GM21381 (cell line): ENCODE data around the gene TM9SF4.

Source experiments
- ATAC-seq: cut with Tn5 transposase; IDR thresholded peaks from one replicate; pipeline ENCODE4 v1.9.1; 2021; ENCODE audit warnings: mild to moderate bottlenecking, moderate library complexity; ENCODE audit not compliant: unreplicated experiment

Gene TM9SF4

DNA sequence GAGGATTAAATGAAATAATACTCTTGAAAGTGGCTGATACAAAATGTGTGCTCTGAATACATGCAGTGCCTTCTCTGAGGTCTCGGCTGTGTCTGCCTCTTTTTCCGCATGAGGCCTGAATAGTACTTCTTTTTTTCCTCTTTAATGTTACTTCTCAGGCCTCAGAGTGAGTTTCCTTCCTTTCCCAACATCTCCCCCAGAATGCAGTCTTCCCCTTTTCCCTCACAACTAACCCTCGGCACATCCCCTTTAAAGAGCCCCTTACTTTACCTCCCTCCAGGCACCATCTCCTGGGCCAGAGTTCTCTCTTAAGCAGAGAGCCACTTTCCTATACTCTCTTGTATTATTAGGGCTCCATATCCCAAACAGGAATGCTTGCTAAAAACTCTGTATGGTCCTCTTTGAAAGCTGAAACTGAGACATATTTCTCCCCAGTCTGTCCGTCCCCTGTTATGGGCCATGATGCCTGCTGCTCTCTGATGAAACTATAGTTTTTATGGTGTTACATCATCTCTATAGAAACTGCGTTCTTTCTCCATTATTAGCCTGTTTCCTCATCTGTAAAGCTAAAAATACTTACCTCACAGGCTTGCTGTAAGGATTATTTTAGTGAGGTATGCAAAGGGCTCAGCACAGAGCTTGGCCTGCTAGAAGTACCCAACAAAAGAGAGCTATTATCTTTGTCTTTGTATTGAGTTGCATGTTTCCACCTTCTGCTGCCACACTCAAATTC, 95.8 kb downstream of the TM9SF4 start:
- ATAC-seq, result no peak

DNA sequence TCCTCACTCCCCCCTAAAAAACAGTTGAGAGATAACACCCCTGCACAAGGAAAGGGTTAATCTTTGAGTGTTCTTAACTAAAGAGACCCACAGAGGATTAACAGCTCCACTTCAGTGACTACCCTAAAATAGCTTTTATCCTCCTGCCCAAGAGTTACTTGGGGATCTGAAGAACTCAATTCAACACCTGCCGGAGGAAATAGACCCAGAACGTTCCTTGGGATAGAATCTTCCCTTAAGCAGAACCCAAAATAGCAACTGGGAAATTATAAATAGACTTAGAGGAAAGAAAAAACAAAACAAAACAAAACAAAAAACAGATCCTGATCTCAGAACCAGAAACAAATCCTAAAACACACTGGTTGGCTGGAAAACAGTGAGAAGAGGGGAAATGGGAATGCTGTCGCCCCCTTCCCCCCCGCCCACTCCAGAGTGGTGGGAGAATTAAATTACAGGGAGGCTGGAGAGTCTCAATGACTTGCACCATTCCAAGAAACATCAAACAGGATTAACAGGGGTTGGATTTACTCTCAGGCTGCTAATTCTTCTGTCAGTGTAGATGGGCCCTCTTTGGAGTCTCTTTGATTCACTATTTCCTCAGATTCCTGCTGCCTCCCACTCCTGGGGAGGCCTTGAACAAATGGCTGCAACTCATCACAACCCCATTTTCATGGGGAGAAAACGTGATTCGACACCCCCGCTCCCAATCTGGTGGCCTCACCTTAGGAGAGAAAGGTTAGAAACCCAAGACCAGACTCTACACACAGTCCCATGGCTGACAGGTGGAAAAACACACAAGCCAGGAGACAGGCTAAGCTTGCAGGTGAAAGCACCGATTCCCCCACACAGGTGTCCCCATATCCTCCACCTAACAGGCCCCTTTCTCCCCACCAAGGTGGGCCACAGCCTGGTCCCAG, 96.6 kb downstream of the TM9SF4 start:
- no peak for ATAC-seq

DNA sequence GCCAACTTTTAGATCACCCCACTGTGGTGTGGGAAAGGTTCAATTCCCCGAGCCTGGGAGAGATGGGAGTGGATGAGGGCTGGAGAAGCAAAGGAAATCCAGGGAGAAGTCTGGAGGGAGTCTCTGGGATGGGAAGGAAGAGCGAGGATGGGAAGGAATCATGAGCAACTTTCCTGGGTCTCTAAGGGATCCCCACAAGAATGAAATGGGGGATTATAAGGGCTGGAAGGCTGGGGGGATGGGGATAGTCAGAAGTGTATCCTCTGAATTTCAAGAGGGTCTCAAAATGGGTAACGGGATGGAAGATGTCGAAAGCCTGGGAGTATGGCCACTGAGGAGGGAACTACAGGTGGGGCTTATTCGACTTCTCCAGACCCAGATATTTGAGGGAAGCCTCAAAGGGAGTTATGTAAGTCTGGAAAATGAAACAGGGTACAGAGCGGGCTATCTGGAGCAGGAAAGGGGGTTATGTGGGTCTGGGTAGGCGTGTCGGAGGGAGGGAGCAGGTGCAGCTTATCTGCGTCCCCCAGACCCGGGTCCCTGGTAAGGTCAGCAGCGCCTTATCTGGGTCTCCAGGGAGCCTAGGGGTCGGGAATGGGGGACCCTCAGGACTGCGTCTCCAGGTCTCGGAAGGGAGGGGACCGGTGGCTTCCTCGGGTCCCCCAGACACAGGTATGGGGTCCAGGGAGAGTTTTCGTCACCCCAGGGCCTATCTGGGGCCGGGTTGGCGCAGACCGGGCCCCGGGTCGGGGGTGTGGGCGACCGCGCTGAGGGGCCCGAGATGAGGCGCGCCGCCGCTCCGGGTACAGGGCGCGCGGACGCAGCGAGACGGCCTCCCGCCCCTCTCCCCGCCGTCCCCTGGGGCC, 97.5 kb downstream of the TM9SF4 start:
- ATAC-seq, result peak; percentile 26

DNA sequence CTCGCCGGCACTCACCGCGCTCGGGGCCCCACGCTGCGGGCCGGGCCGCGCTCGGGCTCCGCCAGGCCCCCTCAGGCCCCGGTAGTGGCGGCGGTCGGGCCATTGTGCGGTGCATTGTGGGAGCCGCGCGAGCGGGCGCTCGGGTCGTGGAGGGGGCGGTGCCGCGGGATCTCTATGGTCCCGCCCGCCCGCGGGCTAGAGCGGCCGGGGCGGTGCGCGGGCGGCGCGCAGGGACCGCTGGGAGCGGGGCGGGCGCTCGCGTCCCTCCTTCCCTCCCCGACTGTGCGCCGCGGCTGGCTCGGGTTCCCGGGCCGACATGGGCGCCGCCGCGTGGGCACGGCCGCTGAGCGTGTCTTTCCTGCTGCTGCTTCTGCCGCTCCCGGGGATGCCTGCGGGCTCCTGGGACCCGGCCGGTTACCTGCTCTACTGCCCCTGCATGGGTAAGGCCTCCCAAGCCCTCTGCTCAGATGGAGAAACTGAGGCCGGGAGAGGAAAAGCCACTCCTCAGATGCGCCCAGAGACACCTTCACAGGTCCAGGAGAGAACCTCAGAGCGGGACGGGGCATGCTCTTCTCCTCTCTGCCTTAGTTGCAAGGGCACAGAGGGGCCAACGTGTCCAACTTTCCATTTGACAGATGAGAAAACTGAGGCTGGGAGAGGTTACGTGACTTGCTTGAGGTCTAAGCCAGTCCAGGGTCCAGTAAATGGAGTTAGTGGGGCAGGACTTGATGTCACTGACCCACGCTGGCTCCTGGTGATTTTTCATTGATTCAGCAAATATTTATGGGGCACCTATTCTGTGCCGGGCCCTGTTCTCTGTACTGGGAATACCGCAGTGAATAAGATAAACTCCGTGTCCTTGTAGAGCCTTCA, 98.3 kb downstream of the TM9SF4 start, which contains the start of the genes PLAGL2 and POFUT1:
Gene PLAGL2 (minus strand): TSS at position 118 of the 873 bp plus-strand sequence. CDS start 5,565 bp downstream, outside the sequence.
Gene POFUT1 (plus strand): TSS at position 255 of the 873 bp plus-strand sequence. CDS start 62 bp downstream, at position 317.
- peak; percentile 89 for ATAC-seq

DNA sequence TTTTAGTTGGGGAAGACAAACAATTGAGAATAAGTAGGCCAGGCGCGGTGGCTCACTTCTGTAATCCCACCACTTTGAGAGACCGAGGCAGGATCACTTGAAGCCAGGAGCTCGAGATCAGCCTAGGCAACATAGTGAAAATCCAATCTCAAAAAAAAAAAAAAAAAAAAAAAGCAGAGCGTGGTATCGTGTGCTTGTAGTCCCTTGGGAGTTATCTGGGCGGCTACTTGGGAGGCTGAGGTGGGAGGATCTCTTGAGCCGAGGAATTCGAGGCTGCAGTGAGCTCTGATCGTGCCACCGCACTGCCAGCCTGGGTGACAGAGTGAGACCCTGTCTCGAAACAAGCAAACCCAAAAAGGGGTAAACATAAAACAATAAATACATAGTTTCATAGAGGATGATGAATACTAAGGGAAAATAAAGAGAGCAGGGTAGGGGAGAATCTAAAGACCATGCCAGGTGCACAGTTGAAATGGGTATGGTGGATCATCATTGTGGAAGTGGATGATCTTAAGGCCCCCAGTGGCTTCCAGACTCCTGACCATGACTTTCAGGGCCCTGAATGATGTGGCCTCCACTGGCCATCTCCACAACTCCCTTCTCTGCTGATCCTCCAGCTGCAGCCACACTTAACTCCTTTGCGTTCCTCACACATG, 99.1 kb downstream of the TM9SF4 start:
- ATAC-seq, result no peak

DNA sequence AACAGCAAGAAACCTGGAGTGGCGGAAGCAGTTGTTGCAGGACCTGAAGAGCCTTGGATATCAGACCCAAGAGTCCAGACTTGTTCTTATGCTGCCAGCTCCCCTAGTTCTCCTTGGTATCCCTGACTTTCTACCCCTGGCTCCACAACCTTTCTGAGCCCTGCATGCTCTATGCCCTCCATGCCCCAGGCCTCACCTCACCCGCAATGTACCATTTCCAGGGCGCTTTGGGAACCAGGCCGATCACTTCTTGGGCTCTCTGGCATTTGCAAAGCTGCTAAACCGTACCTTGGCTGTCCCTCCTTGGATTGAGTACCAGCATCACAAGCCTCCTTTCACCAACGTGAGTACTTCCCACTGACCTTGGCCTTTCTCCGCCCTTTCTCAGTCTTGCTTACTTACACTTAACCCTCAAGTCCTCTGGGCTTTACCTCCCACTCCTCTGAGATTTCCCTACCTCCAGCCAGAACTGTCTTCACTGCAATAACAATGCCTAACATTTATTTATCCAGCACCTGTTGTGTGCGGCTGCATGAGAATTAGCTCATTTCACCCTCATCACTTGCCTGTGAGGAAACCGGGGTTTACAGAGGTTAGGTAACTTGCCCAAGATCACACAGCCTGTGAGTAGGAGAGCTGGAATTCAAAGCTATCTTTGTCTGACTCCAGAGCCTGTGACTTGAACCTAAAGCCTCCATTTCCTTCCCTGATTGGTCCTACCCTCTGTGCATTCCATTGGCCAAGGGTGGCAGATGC, 100.5 kb downstream of the TM9SF4 start:
- ATAC-seq, result no peak

DNA sequence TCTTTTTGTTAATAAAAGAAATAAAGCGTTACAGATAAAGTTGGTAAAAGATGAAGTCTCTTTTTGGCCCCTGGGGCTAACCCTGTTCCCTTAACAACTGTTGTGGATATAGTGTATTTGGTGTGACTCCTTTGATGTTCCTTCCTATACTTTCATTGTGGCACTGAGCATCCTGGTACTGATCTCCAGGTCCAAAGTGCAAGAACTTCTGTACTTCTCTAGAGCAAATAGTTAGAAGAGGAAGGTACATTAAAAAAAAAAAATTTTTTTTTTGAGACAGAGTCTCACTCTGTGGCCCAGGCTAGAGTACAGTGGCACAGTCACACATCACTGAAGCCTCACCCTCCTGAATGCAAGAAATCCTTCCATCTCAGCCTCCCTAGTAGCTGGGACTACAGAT, 104.4 kb downstream of the TM9SF4 start:
- ATAC-seq, result no peak

DNA sequence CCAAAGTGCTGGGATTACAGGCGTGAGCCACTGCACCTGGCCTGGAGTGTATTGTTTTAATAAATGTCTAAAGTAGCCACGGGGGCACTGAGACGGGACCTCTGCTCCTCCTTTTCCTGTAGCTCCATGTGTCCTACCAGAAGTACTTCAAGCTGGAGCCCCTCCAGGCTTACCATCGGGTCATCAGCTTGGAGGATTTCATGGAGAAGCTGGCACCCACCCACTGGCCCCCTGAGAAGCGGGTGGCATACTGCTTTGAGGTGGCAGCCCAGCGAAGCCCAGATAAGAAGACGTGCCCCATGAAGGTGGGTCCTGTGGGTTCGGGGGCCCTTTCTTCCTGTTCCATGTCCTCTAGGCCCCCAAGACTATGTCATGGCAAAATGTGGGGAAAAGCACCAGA, 105.6 kb downstream of the TM9SF4 start:
- no peak for ATAC-seq

DNA sequence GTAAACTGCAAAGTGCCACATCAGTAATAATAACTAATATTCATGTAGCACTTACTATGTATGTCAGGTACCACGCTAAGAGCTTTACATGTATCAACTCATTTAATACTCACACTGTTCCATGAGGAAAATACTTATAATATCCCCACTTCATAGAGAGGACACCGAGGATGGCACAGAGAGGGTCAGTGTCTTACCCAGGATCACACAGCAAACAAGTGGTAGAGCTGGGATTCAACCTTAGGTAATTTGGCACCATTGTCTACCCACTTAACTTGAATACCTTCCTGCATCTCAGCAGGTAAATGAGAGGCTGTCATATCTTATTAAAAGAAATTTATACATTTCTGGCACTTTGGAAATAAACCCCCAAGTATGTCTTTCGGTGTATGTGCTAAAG, 106.2 kb downstream of the TM9SF4 start:
- ATAC-seq, result no peak

DNA sequence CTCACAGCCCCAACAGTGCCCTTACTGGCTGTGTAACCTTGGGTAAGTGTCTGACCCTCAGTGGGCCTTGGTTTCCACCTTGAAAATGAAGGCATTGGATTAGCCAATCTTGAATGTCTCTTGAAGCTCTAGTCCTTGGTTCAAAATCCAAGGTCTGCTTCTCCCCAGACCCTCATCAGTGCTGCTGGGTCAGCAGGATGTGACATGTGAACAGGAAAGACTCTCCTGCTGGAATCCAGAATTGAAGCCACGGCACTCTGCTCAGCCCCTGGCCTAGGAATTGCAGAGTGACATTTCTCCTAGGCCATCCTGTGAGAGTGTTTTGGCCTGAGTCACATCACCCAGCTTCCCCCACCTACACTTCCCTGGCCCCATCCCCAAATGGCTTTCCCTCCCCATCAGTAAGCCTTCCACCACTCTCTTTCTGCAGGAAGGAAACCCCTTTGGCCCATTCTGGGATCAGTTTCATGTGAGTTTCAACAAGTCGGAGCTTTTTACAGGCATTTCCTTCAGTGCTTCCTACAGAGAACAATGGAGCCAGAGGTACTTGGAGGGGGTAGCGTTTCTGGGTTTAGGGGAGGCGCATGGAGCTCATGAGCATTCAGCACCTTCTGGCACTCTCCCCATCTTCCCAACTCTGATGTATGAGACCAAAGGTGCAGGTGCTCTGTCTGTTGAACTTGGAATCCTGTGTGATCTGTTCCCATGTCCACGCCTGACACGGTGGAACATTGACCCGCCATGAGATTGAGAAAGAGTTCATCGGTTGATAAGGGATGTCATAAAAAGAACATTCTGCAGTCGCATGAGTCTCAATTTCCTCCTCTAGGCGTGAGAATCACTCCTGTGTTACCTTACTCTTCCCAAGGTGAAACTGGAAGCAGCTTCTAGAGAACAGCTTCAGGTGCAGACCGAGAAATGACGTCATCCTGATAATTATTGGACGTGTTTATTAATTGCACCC, 106.9 kb downstream of the TM9SF4 start:
- ATAC-seq, result no peak
